IMR-90 (cell line): ENCODE results near the gene FAM131C. TPM values are rescaled to one million over a fixed set of nuclear protein-coding genes. Genes with fewer than 3 reads are reported as not detected.

Experiments used
- ATAC-seq: fragments of 200-7000 bp; cut with Tn5 transposase; 2 replicates; pipeline ENCODE4 v1.9.1; 2020; ENCODE audit warnings: low read depth, mild to moderate bottlenecking, moderate library complexity
- BruUV-seq: library from RNA; stranded (reverse); fragments of 400-500 nt; replicated peaks from 2 replicates; lab custom pipeline; 2021; lab: Mats Ljungman, UMichigan
- CTCF ChIA-PET: fragments of 300-600 bp; formaldehyde crosslinking; extraction: SDS; loops from one replicate; lab custom pipeline; 2021; ENCODE audit warnings: antibody characterized with exemption; lab: Yijun Ruan, JAX
- POLR2A ChIA-PET: fragments of 300-600 bp; sonication (Branson Sonifier 250); formaldehyde crosslinking; loops from one replicate; lab custom pipeline; 2022; ENCODE audit warnings: antibody characterized with exemption; ENCODE audit not compliant: unreplicated experiment; lab: Charles Lee
- DNase-seq: peaks from one replicate; pipeline ENCODE4 v3.0.0; 2013
- H2AFZ ChIP-seq: replicated peaks from 2 replicates; pipeline ENCODE3; 2013; ENCODE audit warnings: low read length, mild to moderate bottlenecking; ENCODE audit not compliant: poor library complexity
- H2AK5ac ChIP-seq: 2 replicates; pipeline ENCODE4 v1.6.1; 2013; ENCODE audit warnings: low read depth, low read length, inconsistent platforms
- H2AK9ac ChIP-seq: replicated peaks from 2 replicates; pipeline ENCODE3; 2013; ENCODE audit warnings: mild to moderate bottlenecking, low read depth, low read length, moderate library complexity; ENCODE audit not compliant: poor library complexity
- H2BK120ac ChIP-seq: 2 replicates; pipeline ENCODE4 v1.6.1; 2013; ENCODE audit warnings: low read depth, low read length, inconsistent platforms
- H2BK15ac ChIP-seq: 3 replicates; pipeline ENCODE4 v1.6.1; 2013; ENCODE audit warnings: low read depth, low read length, inconsistent platforms
- H2BK20ac ChIP-seq: 2 replicates; pipeline ENCODE4 v1.6.1; 2013; ENCODE audit warnings: low read depth, mild to moderate bottlenecking, inconsistent platforms, low read length, moderate library complexity
- H2BK5ac ChIP-seq: 2 replicates; pipeline ENCODE4 v1.6.1; 2013; ENCODE audit warnings: mild to moderate bottlenecking, low read depth, low read length, inconsistent platforms; ENCODE audit not compliant: poor library complexity, severe bottlenecking
- H3K14ac ChIP-seq: replicated peaks from 2 replicates; pipeline ENCODE4 v1.6.1; 2013; ENCODE audit warnings: low read depth, low read length, inconsistent platforms
- H3K18ac ChIP-seq: 2 replicates; pipeline ENCODE4 v1.6.1; 2013; ENCODE audit warnings: low read depth, low read length, control low read depth
- H3K23ac ChIP-seq: 2 replicates; pipeline ENCODE4 v1.6.1; 2013; ENCODE audit warnings: low read depth, low read length, inconsistent platforms
- H3K27ac ChIP-seq: 2 replicates; pipeline ENCODE4 v1.5.1; 2013; ENCODE audit warnings: mild to moderate bottlenecking, control low read depth, low read length; ENCODE audit not compliant: insufficient read depth
- H3K27me3 ChIP-seq: 2 replicates; pipeline ENCODE4 v1.6.1; 2013; ENCODE audit warnings: low read length; ENCODE audit not compliant: control insufficient read depth, insufficient read depth
- H3K36me3 ChIP-seq: 2 replicates; pipeline ENCODE4 v1.6.1; 2013; ENCODE audit warnings: low read length, mixed read lengths; ENCODE audit not compliant: control insufficient read depth, insufficient read depth
- H3K4ac ChIP-seq: 2 replicates; pipeline ENCODE4 v1.6.1; 2013; ENCODE audit warnings: low read depth, low read length, inconsistent platforms
- H3K4me1 ChIP-seq: 2 replicates; pipeline ENCODE4 v1.6.1; 2013; ENCODE audit warnings: low read length, mixed read lengths; ENCODE audit not compliant: control insufficient read depth, insufficient read depth
- H3K4me2 ChIP-seq: 2 replicates; pipeline ENCODE4 v1.6.1; 2013; ENCODE audit warnings: low read depth, mild to moderate bottlenecking, control low read depth, low read length, moderate library complexity
- H3K4me3 ChIP-seq: 2 replicates; pipeline ENCODE4 v1.5.1; 2013; ENCODE audit warnings: low read depth, mild to moderate bottlenecking, control low read depth, low read length, moderate library complexity; ENCODE audit not compliant: insufficient read depth
- H3K56ac ChIP-seq: 2 replicates; pipeline ENCODE4 v1.6.1; 2013; ENCODE audit warnings: low read length, inconsistent platforms; ENCODE audit not compliant: insufficient read depth; ENCODE audit errors: extremely low read depth
- H3K79me1 ChIP-seq, 2 experiments: 2 replicates each; pipeline ENCODE4 v1.6.1; 2013; ENCODE audit warnings: low read length in 2 of 2, inconsistent platforms in 1 of 2, low read depth in 1 of 2
- H3K9ac ChIP-seq: 2 replicates; pipeline ENCODE4 v1.6.1; 2013; ENCODE audit warnings: low read depth, low read length, control low read depth
- H3K9me1 ChIP-seq: 2 replicates; pipeline ENCODE4 v1.6.1; 2013; ENCODE audit warnings: low read length, inconsistent platforms; ENCODE audit not compliant: insufficient read depth
- H3K9me3 ChIP-seq: 2 replicates; pipeline ENCODE4 v1.6.1; 2013; ENCODE audit warnings: low read length; ENCODE audit not compliant: control insufficient read depth, insufficient read depth
- H4K20me1 ChIP-seq: 2 replicates; pipeline ENCODE4 v1.6.1; 2013; ENCODE audit warnings: low read length, inconsistent platforms; ENCODE audit not compliant: insufficient read depth
- H4K5ac ChIP-seq: 2 replicates; pipeline ENCODE4 v1.6.1; 2013; ENCODE audit warnings: mild to moderate bottlenecking, low read depth, low read length, control low read depth
- H4K8ac ChIP-seq, 2 experiments: 2 replicates each; pipeline ENCODE4 v1.6.1; 2013; ENCODE audit warnings: low read depth in 2 of 2, low read length in 2 of 2, control low read depth in 1 of 2, inconsistent platforms in 1 of 2
- H4K91ac ChIP-seq: 2 replicates; pipeline ENCODE4 v1.6.1; 2013; ENCODE audit warnings: low read depth, low read length, inconsistent platforms; ENCODE audit not compliant: insufficient read depth
- BHLHE40 ChIP-seq: fragments of 150-350 bp; IDR thresholded peaks from 2 replicates; pipeline ENCODE4 v1.6.1; 2016; ENCODE audit warnings: mild to moderate bottlenecking, low read depth, low read length
- CEBPB ChIP-seq: IDR thresholded peaks from 2 replicates; pipeline ENCODE4 v1.6.1; 2012; ENCODE audit warnings: low read depth, low read length, improper control_type of control experiment
- CHD1 ChIP-seq: IDR thresholded peaks from 2 replicates; pipeline ENCODE4 v1.6.1; 2012; ENCODE audit warnings: low read depth, low read length, improper control_type of control experiment
- FOS ChIP-seq: fragments of 150-350 bp; IDR thresholded peaks from 2 replicates; pipeline ENCODE4 v1.6.1; 2016; ENCODE audit warnings: low read depth, low read length
- MAFK ChIP-seq: IDR thresholded peaks from 2 replicates; pipeline ENCODE4 v1.6.1; 2012; ENCODE audit warnings: low read depth, low read length, improper control_type of control experiment
- MXI1 ChIP-seq: IDR thresholded peaks from 2 replicates; pipeline ENCODE4 v1.6.1; 2012; ENCODE audit warnings: low read depth, mild to moderate bottlenecking, low read length, moderate library complexity, borderline replicate concordance
- NFE2L2 ChIP-seq: fragments of 150-350 bp; IDR thresholded peaks from 2 replicates; pipeline ENCODE4 v1.6.1; 2016; ENCODE audit warnings: low read depth, mild to moderate bottlenecking, low read length
- POLR2A ChIP-seq: IDR thresholded peaks from 2 replicates; pipeline ENCODE4 v1.6.1; 2012; ENCODE audit warnings: mild to moderate bottlenecking, low read depth, low read length
- RAD21 ChIP-seq: IDR thresholded peaks from 2 replicates; pipeline ENCODE4 v1.6.1; 2012; ENCODE audit warnings: low read length, improper control_type of control experiment
- RCOR1 ChIP-seq: IDR thresholded peaks from 2 replicates; pipeline ENCODE4 v1.6.1; 2012; ENCODE audit warnings: mild to moderate bottlenecking, low read length, improper control_type of control experiment; ENCODE audit not compliant: insufficient replicate concordance
- RFX5 ChIP-seq: IDR thresholded peaks from 2 replicates; pipeline ENCODE4 v1.8.0; 2012; ENCODE audit warnings: low read depth, mild to moderate bottlenecking, low read length, moderate library complexity
- SMC3 ChIP-seq: fragments of 150-350 bp; IDR thresholded peaks from 2 replicates; pipeline ENCODE4 v1.6.1; 2016; ENCODE audit warnings: low read depth, mild to moderate bottlenecking, antibody characterized with exemption, low read length, moderate library complexity
- WGBS, 2 experiments: methylation state at CpG; one replicate each; pipeline versions ENCODE4 v1.1.5 to v1.1.7; 2013; ENCODE audit warnings: missing lambda C conversion rate in 2 of 2; ENCODE audit not compliant: insufficient read length in 1 of 2; ENCODE audit errors: extremely low coverage in 2 of 2; 5-methylcytosine and 5-hydroxymethylcytosine counted together
- dilution Hi-C: fragments of 300-500 bp; cut with HindIII; formaldehyde crosslinking; loops from one replicate; pipeline ENCODE4 v1.14.3; 2018; ENCODE audit warnings: low sequenced_read_pairs; ENCODE audit not compliant: unreplicated experiment
- in situ Hi-C: fragments of 300-500 bp; cut with MboI; formaldehyde crosslinking; loops from 3 replicates; pipeline ENCODE4 v1.14.3; 2019; ENCODE audit warnings: low sequenced_read_pairs, inconsistent platforms, mixed read lengths
- intact Hi-C: fragments of 100-400 bp; cut with micrococcal nuclease; formaldehyde crosslinking; loops from 2 replicates; pipeline ENCODE4 v1.10.0; 2022
- polyA plus RNA-seq, 3 experiments: library from polyadenylated mRNA; depleted of rRNA; stranded (reverse); fragments of >200 nt; gene quantifications; 2 replicates each; pipeline ENCODE4 v1.2.3, GENCODE V29; 2012; ENCODE audit warnings: low replicate concordance in 1 of 3
- total RNA-seq: library from RNA; depleted of rRNA; stranded (reverse); fragments of >200 nt; gene quantifications from 2 replicates; pipeline ENCODE4 v1.2.3, GENCODE V29; 2012
- TF ChIP-seq, protein P1 (sequence below): fragments of 150-350 bp; IDR thresholded peaks from 2 replicates; pipeline ENCODE4 v1.6.1; 2017; ENCODE audit warnings: mild to moderate bottlenecking, antibody characterized with exemption, low read length, low read depth
- TF ChIP-seq, protein P2 (sequence below): conservative IDR thresholded peaks from 2 replicates; pipeline ENCODE4 v1.5.1; 2012; ENCODE audit warnings: mild to moderate bottlenecking, low read depth, low read length, improper control_type of control experiment
- TF ChIP-seq, protein P3 (sequence below): fragments of 150-350 bp; IDR thresholded peaks from 2 replicates; pipeline ENCODE4 v1.6.1; 2016; ENCODE audit warnings: low read depth, mild to moderate bottlenecking, low read length, moderate library complexity, borderline replicate concordance

FAM131C gene
- total and polyA plus RNA-seq, 2 of the 4 experiments (the other 2 are of a cell fraction): 0.18 to 1.0 TPM

DNA sequence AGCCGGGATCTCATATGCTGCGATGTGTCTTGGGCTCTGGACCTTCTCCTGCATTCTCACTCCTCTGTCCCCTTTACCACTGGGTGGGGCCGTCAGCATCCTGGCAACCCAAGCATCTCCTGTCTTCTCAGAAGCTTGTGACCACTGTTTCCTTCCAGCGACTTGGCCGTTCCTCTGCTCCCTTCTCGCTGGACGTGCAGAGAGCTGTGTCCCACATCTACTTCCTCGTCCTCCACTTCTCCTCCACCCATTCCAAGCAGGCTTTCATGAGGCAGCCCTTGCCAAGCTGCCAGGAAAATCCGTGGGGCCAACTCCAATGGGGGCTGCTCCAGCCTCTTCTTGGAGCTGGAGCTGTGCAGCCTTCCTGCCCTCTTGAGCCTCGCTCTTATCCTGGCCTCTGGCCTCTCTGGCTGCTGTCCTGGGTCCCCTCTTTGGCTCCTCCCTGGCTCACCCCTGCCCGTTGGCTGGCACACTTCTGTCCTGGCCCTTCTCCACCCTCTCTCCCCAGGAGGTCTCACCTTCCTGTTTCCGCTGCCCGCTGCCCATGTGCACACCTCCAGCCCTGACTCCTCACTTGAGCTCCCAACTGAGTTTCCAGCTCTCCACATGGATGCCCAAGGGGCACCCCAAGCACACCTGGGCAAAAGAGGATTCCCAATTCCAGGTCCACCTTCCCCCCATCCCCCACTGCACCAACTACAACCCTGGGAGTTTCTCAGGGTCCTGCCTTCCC lies 8.7 kb downstream of the FAM131C start:
- in situ Hi-C loops: no loop called here
- Histone ChIP-seq H3K27me3 (peaks cover 45% of the 10 kb centered on the region), H4K5ac (no peak overlapping the region), H4K91ac (no peak overlapping the region), H3K56ac (no peak overlapping the region), H2BK5ac (no peak overlapping the region), H2AK5ac (no peak overlapping the region), H3K14ac (no peak overlapping the region), H3K23ac (no peak overlapping the region), H3K4me2 (no peak overlapping the region), H3K4me3 (no peak overlapping the region), H3K79me1 (no peaks in the 10 kb centered on the region), H3K9me3 (no peaks in the 10 kb centered on the region), H2BK20ac (no peak overlapping the region), H3K4ac (no peak overlapping the region), H2AK9ac (no peak overlapping the region), H3K9me1 (no peaks in the 10 kb centered on the region), H3K9ac (no peak overlapping the region), H3K27ac (no peak overlapping the region), H3K4me1 (peaks cover 4% of the 10 kb centered on the region; the same call in 1 of the 2 replicates), H3K36me3 (no peaks in the 10 kb centered on the region), H2BK15ac (no peak overlapping the region), H2AFZ (no peak overlapping the region), H2BK120ac (no peak overlapping the region), H4K8ac (no peak overlapping the region), H4K20me1 (no peaks in the 10 kb centered on the region; the same call in 1 of the 2 replicates), H3K18ac (no peak overlapping the region)
- intact Hi-C loops: no loop called here
- ChIA-PET CTCF (interaction anchor here (1.3 kb wide), 1 partner anchor 9 kb away, joined by 4 read pairs; no protein-coding TSS in a partner anchor), POLR2A (no interaction called here)
- 61% methylated on average over 10 of the region's 13 CpGs; no CpG with 5 or more reads in 1 of the 2 experiments for WGBS, 2 experiments
- dilution Hi-C loops: no loop called here
- TF ChIP-seq RAD21: no peak
- TF ChIP-seq NFE2L2: no peak
- TF ChIP-seq MXI1: no peak
- no peak for TF ChIP-seq BHLHE40
- no peak for TF ChIP-seq MAFK
- no peak for TF ChIP-seq CHD1
- TF ChIP-seq, protein P1, sequence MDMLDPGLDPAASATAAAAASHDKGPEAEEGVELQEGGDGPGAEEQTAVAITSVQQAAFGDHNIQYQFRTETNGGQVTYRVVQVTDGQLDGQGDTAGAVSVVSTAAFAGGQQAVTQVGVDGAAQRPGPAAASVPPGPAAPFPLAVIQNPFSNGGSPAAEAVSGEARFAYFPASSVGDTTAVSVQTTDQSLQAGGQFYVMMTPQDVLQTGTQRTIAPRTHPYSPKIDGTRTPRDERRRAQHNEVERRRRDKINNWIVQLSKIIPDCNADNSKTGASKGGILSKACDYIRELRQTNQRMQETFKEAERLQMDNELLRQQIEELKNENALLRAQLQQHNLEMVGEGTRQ: no peak
- TF ChIP-seq, protein P2, sequence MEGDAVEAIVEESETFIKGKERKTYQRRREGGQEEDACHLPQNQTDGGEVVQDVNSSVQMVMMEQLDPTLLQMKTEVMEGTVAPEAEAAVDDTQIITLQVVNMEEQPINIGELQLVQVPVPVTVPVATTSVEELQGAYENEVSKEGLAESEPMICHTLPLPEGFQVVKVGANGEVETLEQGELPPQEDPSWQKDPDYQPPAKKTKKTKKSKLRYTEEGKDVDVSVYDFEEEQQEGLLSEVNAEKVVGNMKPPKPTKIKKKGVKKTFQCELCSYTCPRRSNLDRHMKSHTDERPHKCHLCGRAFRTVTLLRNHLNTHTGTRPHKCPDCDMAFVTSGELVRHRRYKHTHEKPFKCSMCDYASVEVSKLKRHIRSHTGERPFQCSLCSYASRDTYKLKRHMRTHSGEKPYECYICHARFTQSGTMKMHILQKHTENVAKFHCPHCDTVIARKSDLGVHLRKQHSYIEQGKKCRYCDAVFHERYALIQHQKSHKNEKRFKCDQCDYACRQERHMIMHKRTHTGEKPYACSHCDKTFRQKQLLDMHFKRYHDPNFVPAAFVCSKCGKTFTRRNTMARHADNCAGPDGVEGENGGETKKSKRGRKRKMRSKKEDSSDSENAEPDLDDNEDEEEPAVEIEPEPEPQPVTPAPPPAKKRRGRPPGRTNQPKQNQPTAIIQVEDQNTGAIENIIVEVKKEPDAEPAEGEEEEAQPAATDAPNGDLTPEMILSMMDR: no peak
- no peak for TF ChIP-seq CEBPB
- TF ChIP-seq RFX5: no peak
- no peak for TF ChIP-seq FOS
- TF ChIP-seq, protein P3, sequence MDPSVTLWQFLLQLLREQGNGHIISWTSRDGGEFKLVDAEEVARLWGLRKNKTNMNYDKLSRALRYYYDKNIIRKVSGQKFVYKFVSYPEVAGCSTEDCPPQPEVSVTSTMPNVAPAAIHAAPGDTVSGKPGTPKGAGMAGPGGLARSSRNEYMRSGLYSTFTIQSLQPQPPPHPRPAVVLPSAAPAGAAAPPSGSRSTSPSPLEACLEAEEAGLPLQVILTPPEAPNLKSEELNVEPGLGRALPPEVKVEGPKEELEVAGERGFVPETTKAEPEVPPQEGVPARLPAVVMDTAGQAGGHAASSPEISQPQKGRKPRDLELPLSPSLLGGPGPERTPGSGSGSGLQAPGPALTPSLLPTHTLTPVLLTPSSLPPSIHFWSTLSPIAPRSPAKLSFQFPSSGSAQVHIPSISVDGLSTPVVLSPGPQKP: no peak
- TF ChIP-seq SMC3: no peak
- TF ChIP-seq RCOR1: no peak
- no peak for TF ChIP-seq POLR2A
- DNase-seq: no peak
- BruUV-seq: no TSS peak
- ATAC-seq: no peak
